HUES48 (cell line): Measurements from ENCODE around the gene HAUS3.

ENCODE experiments used
- H3K27ac ChIP-seq: one replicate; pipeline ENCODE4 v1.7.0; 2013; ENCODE audit warnings: low read depth, low read length, inconsistent platforms
- H3K27me3 ChIP-seq: 2 replicates; pipeline ENCODE4 v1.6.1; 2013; ENCODE audit warnings: mild to moderate bottlenecking, low read length; ENCODE audit not compliant: control insufficient read depth, insufficient read depth
- H3K36me3 ChIP-seq: 2 replicates; pipeline ENCODE4 v1.6.1; 2013; ENCODE audit warnings: low read length; ENCODE audit not compliant: control insufficient read depth, insufficient read depth
- H3K4me1 ChIP-seq: 2 replicates; pipeline ENCODE4 v1.6.1; 2013; ENCODE audit warnings: mild to moderate bottlenecking, low read length; ENCODE audit not compliant: control insufficient read depth, insufficient read depth
- H3K4me3 ChIP-seq: 2 replicates; pipeline ENCODE4 v1.5.1; 2013; ENCODE audit warnings: mild to moderate bottlenecking, low read depth, low read length
- H3K9ac ChIP-seq: 2 replicates; pipeline ENCODE4 v1.6.1; 2013; ENCODE audit warnings: mild to moderate bottlenecking, low read depth, low read length, moderate library complexity
- H3K9me3 ChIP-seq: 2 replicates; pipeline ENCODE4 v1.6.1; 2013; ENCODE audit warnings: low read length; ENCODE audit not compliant: control insufficient read depth, insufficient read depth

The HAUS3 gene

DNA sequence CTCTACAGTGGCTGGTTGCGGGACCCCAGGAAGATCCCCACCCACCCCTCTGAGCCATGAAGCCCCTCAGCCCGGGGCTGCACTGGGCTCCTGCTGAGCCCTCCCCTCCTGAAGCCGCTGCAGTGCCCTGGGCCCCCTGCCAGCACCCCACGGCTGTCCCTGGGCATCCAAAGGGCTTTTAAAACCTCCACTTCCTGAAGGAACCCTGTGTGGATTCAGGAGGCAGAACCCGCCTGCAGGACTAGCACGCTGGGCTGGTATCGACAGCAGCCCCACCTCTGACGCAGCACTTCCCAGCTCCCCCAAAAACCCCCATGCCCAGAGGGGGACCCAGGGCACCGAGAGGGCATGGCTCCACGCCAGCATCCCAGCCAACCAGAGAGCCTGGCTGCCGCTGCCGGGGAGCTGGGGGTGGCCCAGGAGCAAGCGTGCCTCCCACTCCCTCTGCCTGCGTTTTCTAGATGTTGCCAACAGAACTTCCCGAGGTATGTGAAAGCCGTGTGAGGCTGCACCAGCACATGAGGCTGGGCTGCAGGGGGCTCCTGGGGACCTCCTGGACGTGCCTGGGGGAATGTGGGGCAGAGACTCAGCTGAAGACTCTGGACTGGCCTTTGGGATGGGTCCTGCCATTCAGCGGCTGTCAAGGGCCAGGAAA, 13.7 kb upstream of the HAUS3 start:
- no peaks in the 10 kb centered on the region for H3K9me3 ChIP-seq
- H3K27me3 ChIP-seq: no peaks in the 10 kb centered on the region
- no peak overlapping the region for H3K9ac ChIP-seq
- H3K36me3 ChIP-seq: peaks cover 10% of the 10 kb centered on the region; the same call in 1 of the 2 replicates
- H3K27ac ChIP-seq: no peak overlapping the region
- peaks cover 2% of the 10 kb centered on the region; the same call in 1 of the 2 replicates for H3K4me1 ChIP-seq
- H3K4me3 ChIP-seq: no peak overlapping the region

DNA sequence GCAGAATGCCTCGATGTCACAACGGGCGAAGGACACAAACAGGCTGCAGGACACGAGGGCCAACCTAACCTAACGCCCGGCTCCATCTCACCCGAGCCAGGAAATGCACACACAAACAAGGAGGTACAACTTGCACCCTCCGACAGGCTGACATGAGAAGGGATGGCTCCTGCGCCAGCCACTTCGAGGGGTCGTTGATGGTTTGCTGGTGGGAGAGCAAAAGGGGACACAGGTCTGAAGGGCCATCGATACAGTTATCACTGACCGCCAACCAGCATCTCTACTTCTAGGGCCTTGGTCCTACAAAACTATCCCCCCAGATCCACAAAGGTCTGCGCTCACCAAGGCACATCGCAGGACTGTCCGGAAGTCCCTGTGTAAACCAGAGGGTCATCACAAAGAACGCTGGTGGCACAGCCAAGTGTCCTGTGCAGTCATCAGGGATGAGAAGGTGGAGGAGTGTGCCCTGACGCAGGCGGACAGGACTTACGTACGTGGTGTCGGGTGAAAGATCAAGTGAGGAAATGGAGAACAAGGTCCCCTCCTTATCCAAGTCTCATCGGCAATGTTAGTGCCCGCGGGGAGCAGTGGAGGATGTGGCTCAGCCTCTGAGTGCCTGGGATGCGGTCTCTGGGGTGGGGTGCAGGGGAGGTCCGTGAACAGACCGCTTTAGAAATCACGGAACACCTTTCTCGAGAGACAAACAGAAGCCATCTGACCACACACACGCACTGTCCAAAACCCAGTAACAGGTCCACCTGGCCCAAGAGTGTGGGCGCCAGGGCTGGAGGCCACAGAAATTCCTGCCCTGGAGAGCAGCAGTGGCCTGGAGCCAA, 13.0 kb upstream of the HAUS3 start:
- peaks cover 17% of the 10 kb centered on the region; the same call in 1 of the 2 replicates for H3K36me3 ChIP-seq
- H3K9me3 ChIP-seq: no peaks in the 10 kb centered on the region
- H3K4me3 ChIP-seq: no peak overlapping the region
- H3K9ac ChIP-seq: no peak overlapping the region
- no peak overlapping the region for H3K27ac ChIP-seq
- no peaks in the 10 kb centered on the region for H3K27me3 ChIP-seq
- H3K4me1 ChIP-seq: no peaks in the 10 kb centered on the region

DNA sequence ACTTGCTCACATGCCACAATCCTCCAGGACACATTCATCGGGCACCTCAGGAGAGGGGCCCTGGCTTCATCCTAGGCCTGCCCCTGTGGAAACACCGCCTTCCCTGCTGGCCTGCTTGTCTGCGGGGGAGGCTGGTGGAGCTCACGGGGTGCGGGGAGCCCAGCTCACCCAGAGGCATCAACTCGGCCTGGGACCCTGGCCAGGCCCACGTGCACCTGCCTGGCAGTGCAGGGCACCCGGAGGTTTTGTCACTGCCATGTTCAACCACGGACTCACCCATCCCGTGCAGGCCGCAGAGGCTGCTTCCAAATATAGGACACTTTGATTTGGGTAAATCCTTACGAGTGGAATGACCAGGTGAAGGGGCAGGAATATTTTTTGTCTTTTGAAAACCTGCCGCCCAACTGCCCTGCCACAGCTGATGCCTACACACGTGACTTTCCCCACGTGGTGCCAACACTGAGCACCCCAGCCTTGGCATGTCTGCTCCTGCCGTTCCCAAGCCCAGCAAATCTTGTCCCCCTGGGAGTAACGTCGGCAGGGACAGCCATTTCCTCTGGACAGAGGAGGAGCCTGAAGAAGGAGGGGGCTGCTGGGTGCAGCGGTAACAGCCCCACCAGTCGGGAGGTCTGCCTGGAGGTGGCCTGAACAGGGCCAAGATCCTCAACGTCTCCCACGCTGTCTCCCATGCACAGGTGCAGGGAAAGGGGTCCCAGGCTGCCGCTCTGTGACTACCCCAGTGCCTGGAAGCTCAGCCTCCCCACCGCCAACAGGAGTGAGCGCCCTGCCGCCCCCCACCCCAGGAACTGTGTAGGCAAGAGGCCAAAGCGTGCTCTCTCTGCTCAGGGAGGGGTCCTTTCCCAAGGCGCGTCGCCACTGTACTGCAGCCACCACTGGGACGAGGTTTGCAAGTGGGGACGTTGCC, 11.5 kb upstream of the HAUS3 start:
- H3K36me3 ChIP-seq: peaks cover 19% of the 10 kb centered on the region; the same call in 1 of the 2 replicates
- no peaks in the 10 kb centered on the region for H3K27me3 ChIP-seq
- no peaks in the 10 kb centered on the region for H3K9me3 ChIP-seq
- H3K4me3 ChIP-seq: no peak overlapping the region
- no peaks in the 10 kb centered on the region for H3K4me1 ChIP-seq
- H3K9ac ChIP-seq: no peak overlapping the region
- H3K27ac ChIP-seq: no peak overlapping the region

DNA sequence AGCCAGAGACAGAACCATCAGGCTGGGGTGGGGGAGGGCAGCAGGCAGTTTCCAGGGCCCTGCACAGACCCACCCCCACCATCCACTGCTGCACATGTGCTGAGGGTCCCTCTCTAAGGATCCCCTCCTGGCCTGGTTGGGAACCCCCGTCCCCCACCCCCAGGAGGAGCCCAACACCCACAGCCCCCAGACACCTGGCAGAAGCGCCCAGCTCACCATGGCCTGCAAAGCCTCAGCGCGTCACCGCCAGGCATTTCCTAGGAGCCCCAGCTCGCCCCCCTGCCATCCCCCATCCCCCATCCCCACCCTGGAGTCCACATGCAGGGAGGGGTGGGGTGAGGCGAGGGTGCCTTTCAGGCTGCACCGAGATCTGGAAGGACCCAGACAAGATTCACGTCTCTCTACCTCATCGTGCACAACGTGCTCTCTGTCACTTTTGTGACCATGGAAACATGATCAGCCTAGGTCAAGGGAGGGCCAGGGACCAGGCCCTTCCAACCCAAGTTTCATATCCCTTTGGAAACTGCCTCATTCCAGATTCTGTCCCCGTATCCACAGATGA, 10.7 kb upstream of the HAUS3 start:
- Histone ChIP-seq H3K27me3 (no peaks in the 10 kb centered on the region), H3K9ac (no peak overlapping the region), H3K4me1 (no peaks in the 10 kb centered on the region), H3K9me3 (no peaks in the 10 kb centered on the region), H3K4me3 (no peak overlapping the region), H3K36me3 (peaks cover 19% of the 10 kb centered on the region; the same call in 1 of the 2 replicates), H3K27ac (no peak overlapping the region)

DNA sequence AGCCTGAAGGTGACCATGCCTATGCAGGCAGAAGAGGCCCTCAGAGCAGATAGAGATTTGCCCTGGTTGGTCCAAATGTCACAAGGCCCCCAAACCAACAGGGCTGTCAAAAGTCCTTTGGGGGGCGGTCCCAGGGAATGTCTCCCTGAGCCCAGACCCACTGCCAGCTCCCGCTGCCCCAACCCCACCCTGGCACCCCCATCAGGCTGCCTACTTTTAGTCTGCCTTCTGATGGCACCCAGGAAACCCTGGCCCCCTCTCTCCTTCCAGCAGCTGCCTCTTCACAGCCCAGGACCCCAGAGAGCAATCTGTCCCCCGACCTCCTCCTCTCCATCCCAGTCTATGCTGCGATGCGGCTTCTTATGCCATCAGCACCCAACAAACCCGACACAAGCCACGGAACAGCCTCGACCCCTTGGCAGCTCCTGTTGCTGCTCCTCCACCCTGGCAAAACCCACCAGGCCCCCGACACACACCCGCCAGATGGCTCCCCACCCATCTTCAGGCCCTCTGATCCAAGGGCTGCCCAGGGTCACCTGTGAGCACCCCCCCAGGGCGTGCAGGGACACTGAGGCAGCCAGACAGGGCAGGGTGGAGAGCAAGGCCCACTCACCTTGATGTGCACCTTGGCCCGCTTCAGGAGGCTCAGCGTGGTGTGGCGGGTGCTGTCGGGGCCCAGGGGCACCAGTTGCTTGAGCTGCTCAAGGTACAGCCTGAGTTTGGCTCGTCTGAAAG, 10.0 kb upstream of the HAUS3 start:
- Histone ChIP-seq H3K4me3 (no peak overlapping the region), H3K27me3 (no peaks in the 10 kb centered on the region), H3K9me3 (no peaks in the 10 kb centered on the region), H3K27ac (no peak overlapping the region), H3K9ac (no peak overlapping the region), H3K4me1 (no peaks in the 10 kb centered on the region), H3K36me3 (peaks cover 19% of the 10 kb centered on the region; the same call in 1 of the 2 replicates)

DNA sequence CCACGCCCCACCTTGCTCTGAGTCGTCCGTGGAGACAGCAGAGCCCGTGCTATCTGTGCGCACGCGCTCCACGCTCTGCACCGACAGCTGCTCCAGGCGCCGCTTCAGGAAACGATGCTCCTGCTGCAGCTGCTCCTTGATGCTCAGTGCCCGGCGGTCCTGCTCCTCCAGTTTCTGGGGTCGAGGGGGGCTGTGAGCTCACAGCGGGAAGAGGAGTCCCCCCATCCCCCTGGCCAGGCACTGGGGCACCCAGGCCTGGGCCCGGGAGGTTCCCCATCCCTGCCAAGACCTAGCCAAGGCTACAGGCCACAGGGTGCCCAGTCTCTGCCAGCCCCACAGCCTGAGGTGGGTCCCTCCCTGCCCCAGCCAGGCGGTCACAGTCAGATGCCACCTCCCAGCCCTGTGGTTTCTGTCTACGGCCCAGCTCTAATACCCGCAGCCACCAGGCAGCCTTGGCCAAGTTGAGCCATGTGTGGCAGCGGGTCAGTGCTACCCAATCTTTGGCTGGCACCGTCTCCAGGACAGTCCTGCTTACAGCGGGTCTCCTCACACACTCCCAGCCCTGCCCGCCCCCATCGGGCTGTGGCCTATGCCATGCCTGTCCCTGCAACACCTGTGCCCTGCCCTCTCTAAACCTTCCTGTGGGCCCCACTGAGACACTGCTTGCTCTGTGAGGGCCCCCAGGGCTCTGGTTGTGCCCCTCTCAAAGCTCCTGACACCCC, 9.3 kb upstream of the HAUS3 start:
- no peaks in the 10 kb centered on the region for H3K9me3 ChIP-seq
- H3K27ac ChIP-seq: no peak overlapping the region
- no peak overlapping the region for H3K4me3 ChIP-seq
- no peaks in the 10 kb centered on the region for H3K27me3 ChIP-seq
- no peaks in the 10 kb centered on the region for H3K4me1 ChIP-seq
- no peak overlapping the region for H3K9ac ChIP-seq
- peaks cover 19% of the 10 kb centered on the region; the same call in 1 of the 2 replicates for H3K36me3 ChIP-seq

DNA sequence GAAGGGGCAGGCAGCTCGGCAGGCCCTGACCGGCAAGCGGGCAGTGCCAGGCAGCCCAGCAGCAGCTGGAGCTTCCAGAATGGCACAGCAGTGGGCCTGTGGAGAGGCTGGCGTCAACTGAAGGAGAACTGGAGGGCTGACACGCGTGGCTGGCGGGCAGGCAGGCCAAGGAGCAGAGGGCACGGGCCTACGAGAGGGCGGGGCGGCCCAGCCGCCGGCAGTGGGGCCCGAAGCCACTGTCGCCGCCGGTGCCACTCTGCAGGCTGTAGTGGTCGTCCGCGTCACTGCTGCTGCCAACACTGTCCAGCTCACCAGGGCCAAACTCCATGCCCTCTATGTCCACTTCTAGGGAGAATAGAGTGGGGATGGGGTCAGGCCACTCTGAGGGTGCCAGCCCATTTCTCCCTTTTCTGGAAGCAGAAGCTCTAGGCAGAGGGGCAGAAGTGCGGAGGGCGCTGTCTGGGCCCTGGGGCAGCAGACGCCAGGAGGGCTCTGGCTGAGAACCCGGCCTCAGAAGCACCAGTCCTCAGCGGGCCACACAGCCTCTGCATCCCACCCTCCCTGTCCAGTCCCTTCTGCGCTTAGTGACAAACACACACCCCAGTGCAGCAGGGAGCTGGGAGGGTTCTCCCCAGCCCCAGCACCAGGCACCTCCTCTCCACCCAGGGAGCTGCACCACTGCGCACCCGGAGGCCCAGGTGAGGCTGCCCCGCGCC, 8.6 kb upstream of the HAUS3 start:
- peaks cover 19% of the 10 kb centered on the region; the same call in 1 of the 2 replicates for H3K36me3 ChIP-seq
- no peaks in the 10 kb centered on the region for H3K4me1 ChIP-seq
- no peaks in the 10 kb centered on the region for H3K27me3 ChIP-seq
- H3K27ac ChIP-seq: no peak overlapping the region
- H3K4me3 ChIP-seq: no peak overlapping the region
- no peak overlapping the region for H3K9ac ChIP-seq
- no peaks in the 10 kb centered on the region for H3K9me3 ChIP-seq

DNA sequence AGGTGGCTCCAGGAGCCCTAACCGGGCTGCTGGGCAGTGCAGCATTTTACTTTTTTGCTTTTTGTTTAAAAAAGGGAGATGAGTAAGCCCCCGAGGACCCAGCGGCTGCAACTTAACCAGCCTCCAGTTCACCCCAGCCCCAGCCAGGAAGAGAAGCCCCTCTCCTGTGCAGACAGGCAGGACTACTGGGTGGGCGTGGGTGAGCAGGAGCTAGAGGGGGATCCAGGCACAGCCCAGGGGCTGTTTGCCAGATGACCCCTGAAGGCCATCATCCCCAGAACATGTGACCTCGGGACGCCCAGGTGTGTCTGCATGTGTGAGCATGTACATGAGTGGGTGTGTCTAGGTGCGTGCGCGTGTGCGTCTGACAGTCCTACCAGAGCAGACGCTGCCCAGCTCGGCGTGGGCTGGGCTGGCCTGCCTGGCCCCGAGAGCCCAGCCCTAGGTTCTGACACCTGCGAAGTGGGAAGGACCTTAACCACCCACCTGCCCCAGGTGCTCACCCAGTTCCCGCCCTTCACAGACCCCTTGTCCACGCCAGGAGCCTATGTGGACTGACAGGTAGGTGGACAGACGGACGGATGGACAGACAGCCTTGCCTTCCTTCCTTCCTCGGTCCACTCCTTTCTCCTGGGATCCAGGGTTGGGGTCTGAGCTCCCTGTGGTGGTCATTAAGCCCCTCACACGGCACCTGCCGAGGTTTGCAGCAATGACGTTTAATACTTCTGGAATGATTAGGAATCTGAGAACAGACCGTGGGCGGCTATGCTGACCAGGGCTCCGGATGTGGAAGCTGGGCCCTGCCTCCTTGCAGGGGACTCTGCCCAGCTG, 7.8 kb upstream of the HAUS3 start:
- peaks cover 14% of the 10 kb centered on the region; the same call in 1 of the 2 replicates for H3K36me3 ChIP-seq
- no peaks in the 10 kb centered on the region for H3K27me3 ChIP-seq

More for the DNA sequence above, 7.8 kb upstream of the HAUS3 start:
- H3K4me1 ChIP-seq: no peaks in the 10 kb centered on the region
- H3K9me3 ChIP-seq: 0 out of 2 replicates have a peak, but pooled peaks cover under 1% of the 10 kb centered on the region
- H3K4me3 ChIP-seq: no peak overlapping the region
- no peak overlapping the region for H3K9ac ChIP-seq
- no peak overlapping the region for H3K27ac ChIP-seq
